ENCODE measurements around the gene EBP. TPM values are rescaled to one million over a fixed set of nuclear protein-coding genes. Genes with fewer than 3 reads are reported as not detected.
A peak's percentile ranks its signal among the peaks of the same experiment; 100 is the strongest.
"Not testable (repeated sequence)": the region's sequence is repeated elsewhere in the genome, so short reads cannot be mapped to it uniquely, and the experiment has no call there.

Gene EBP
- total RNA-seq, 1 donor from 2014 or later = 66.0 TPM

GRCh38 chrX:48514126-48514806 lies 7.3 kb upstream of the EBP start:
- DNase-seq (ENCODE audit: low spot score) = no peak
- Mint-ChIP-seq H3K4me1 (ENCODE audit: unreplicated experiment) (no peaks in the 10 kb centered on the region), H3K4me3 (ENCODE audit: unreplicated experiment) (no peak overlapping the region), H3K27ac (ENCODE audit: unreplicated experiment) (no peak overlapping the region), H3K36me3 (ENCODE audit: low read depth, unreplicated experiment) (peaks cover 9% of the 10 kb centered on the region), H3K27me3 (ENCODE audit: unreplicated experiment) (peaks cover 6% of the 10 kb centered on the region), H3K9me3 (ENCODE audit: unreplicated experiment) (no peaks in the 10 kb centered on the region)
- TF ChIP-seq CTCF (IDR thresholded peaks at IDR 0.05; ENCODE audit: unreplicated experiment) = no peak

GRCh38 chrX:48514868-48515460 lies 6.6 kb upstream of the EBP start:
- Mint-ChIP-seq H3K27ac (ENCODE audit: unreplicated experiment) (no peak overlapping the region), H3K4me1 (ENCODE audit: unreplicated experiment) (no peaks in the 10 kb centered on the region), H3K9me3 (ENCODE audit: unreplicated experiment) (no peaks in the 10 kb centered on the region), H3K4me3 (ENCODE audit: unreplicated experiment) (no peak overlapping the region), H3K36me3 (ENCODE audit: low read depth, unreplicated experiment) (peaks cover 9% of the 10 kb centered on the region), H3K27me3 (ENCODE audit: unreplicated experiment) (peaks cover 3% of the 10 kb centered on the region)
- DNase-seq (ENCODE audit: low spot score) = no peak
- TF ChIP-seq CTCF (IDR thresholded peaks at IDR 0.05; ENCODE audit: unreplicated experiment) = no peak

GRCh38 chrX:48515842-48516241 lies 5.8 kb upstream of the EBP start:
- H3K4me1 Mint-ChIP-seq (ENCODE audit: unreplicated experiment) = peaks cover 3% of the 10 kb centered on the region
- H3K36me3 Mint-ChIP-seq (ENCODE audit: low read depth, unreplicated experiment) = peaks cover 6% of the 10 kb centered on the region
- no peaks in the 10 kb centered on the region for H3K9me3 Mint-ChIP-seq (ENCODE audit: unreplicated experiment)
- TF ChIP-seq CTCF (IDR thresholded peaks at IDR 0.05; ENCODE audit: unreplicated experiment) = no peak
- H3K4me3 Mint-ChIP-seq (ENCODE audit: unreplicated experiment) = no peak overlapping the region
- no peak for DNase-seq (ENCODE audit: low spot score)
- H3K27ac Mint-ChIP-seq (ENCODE audit: unreplicated experiment) = no peak overlapping the region
- H3K27me3 Mint-ChIP-seq (ENCODE audit: unreplicated experiment) = peaks cover 3% of the 10 kb centered on the region

- Mint-ChIP-seq H3K4me1 (ENCODE audit: unreplicated experiment) (peaks cover 3% of the 10 kb centered on the region), H3K9me3 (ENCODE audit: unreplicated experiment) (no peaks in the 10 kb centered on the region), H3K27me3 (ENCODE audit: unreplicated experiment) (peaks cover 3% of the 10 kb centered on the region), H3K4me3 (ENCODE audit: unreplicated experiment) (peak overlapping the region; percentile 35), H3K27ac (ENCODE audit: unreplicated experiment) (no peak overlapping the region), H3K36me3 (ENCODE audit: low read depth, unreplicated experiment) (peaks cover 6% of the 10 kb centered on the region)
- DNase-seq (ENCODE audit: low spot score) = no peak
- TF ChIP-seq CTCF (IDR thresholded peaks at IDR 0.05; ENCODE audit: unreplicated experiment) = no peak
Observed at GRCh38 chrX:48516285-48516684, 5.3 kb upstream of the EBP start.

GRCh38 chrX:48516987-48517386 lies 4.6 kb upstream of the EBP start:
- Mint-ChIP-seq H3K4me3 (ENCODE audit: unreplicated experiment) (no peak overlapping the region), H3K27ac (ENCODE audit: unreplicated experiment) (no peak overlapping the region), H3K9me3 (ENCODE audit: unreplicated experiment) (no peaks in the 10 kb centered on the region), H3K27me3 (ENCODE audit: unreplicated experiment) (peaks cover 3% of the 10 kb centered on the region), H3K36me3 (ENCODE audit: low read depth, unreplicated experiment) (peaks cover 6% of the 10 kb centered on the region), H3K4me1 (ENCODE audit: unreplicated experiment) (peaks cover 3% of the 10 kb centered on the region)
- DNase-seq (ENCODE audit: low spot score) = no peak
- no peak for TF ChIP-seq CTCF (IDR thresholded peaks at IDR 0.05; ENCODE audit: unreplicated experiment)

- not testable (repeated sequence) for DNase-seq (ENCODE audit: low spot score); H3K4me1 Mint-ChIP-seq (ENCODE audit: unreplicated experiment); H3K27ac Mint-ChIP-seq (ENCODE audit: unreplicated experiment); H3K9me3 Mint-ChIP-seq (ENCODE audit: unreplicated experiment); H3K36me3 Mint-ChIP-seq (ENCODE audit: low read depth, unreplicated experiment); H3K27me3 Mint-ChIP-seq (ENCODE audit: unreplicated experiment); H3K4me3 Mint-ChIP-seq (ENCODE audit: unreplicated experiment)
Observed at GRCh38 chrX:48519481-48519880, 2.1 kb upstream of the EBP start.
